NCI-H748 (cell line): ENCODE results near the gene CDK14.

Experiments used
- DNase-seq: peaks from one replicate; lab custom pipeline; 2025; ENCODE audit not compliant: unreplicated experiment; lab: John Stamatoyannopoulos, UW

CDK14 gene

DNA sequence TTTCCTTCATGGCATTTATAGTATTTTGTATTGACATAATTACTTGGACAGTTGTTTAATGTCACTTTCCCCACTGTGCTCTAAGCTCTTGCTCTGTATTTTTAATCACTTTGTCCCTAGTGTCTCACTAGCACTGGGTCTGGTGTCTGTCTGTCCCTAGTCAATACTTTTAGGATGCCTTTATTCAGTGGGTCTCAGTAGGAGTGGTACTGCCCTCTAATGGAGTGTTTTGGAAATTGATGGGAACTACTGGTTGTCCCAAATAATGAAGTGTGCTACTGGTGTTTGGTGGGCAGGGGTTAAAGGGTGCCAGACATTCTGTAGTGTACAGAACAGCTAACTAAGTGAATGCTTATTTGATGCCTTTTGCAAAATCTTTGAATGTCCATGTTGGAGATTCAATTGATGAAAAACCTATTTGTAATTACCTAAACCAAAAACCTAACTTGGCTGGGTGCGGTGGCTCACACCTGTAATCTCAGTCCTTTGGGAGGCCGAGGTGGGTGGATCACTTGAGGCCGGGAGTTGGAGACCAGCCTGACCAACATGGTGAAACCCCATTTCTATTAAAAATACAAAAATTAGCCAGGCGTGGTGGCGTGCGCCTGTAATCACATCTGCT, 33.3 kb downstream of the CDK14 start:
- DNase-seq, result peak; percentile 57

DNA sequence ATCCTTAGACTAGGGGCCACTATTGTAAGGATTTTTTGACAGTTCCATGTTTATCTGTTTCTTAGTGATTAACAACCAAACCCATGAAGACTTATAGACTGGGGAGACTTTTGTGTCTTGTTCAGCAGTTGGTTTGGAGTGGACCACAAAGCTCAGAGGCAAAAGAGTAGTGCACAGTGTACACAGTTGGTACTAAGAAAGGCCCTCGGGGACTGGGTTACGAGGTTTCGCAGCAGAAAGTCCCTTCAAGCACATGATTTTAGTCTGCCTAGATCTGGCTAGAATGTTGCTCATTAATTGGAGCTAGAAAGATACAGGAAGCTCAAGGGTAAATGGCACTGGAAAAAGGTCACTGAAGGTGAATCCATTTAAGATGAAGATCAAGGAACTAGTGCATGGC, 35.4 kb downstream of the CDK14 start:
- DNase-seq, result no peak

DNA sequence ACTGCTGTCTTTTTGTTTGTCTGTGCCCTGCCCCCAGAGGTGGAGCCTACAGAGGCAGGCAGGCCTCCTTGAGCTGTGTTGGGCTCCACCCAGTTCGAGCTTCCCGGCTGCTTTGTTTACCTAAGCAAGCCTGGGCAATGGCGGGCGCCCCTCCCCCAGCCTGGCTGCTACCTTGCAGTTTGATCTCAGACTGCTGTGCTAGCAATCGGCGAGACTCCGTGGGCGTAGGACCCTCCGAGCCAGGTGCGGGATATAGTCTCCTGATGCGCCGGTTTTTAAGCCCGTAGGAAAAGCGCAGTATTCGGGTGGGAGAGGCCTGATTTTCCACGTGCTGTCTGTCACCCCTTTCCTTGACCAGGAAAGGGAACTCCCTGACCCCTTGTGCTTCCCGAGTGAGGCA, 43.6 kb downstream of the CDK14 start:
- DNase-seq, result peak; percentile 83

- no peak for DNase-seq
These were observed 46.9 kb downstream of the CDK14 start for GRCh38 chr7:90642978-90643377.

GRCh38 chr7:90645784-90646183, 49.7 kb downstream of the CDK14 start:
- DNase-seq, result no peak

DNA sequence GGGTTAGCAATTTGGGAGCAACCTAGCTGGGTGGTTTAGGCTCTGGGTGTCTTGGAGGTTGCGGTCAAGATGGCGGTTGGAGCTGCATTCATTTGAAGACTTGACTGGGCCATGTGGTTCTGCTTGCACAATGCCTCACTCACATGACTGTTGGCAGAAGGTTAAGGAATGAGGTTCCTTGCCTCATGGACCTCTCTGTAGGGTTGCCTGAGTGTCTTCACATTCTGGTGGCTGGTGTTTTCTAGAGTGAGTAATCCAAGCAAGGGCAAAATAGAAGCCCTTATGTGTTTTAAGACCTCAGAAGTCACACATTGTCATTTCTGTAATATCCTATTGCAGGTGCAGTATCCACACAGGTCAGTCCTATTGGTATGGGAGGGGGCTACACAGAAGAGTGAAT, 52.0 kb downstream of the CDK14 start:
- DNase-seq, result no peak

DNA sequence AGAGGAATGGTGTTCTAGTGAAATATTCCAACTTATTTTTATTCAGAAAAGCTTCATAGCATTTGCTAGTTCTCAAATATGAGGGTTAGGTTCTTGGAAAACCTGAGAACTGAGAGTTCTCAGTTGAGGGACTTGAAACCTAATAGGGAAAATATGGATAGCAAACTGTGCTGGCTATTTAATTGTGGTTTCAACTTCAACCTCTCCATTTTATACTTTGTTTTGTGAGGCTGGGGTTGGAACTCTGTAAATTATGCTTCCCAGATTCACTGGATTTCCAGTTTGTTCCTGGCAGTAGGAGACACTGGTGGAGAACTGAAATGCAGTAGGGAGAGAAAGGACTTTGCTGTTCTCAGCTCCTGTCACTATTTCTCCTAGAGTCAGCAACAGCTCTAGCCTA, 52.7 kb downstream of the CDK14 start:
- DNase-seq, result no peak

- DNase-seq, result no peak
These were observed 58.8 kb downstream of the CDK14 start for GRCh38 chr7:90654718-90655427.

DNA sequence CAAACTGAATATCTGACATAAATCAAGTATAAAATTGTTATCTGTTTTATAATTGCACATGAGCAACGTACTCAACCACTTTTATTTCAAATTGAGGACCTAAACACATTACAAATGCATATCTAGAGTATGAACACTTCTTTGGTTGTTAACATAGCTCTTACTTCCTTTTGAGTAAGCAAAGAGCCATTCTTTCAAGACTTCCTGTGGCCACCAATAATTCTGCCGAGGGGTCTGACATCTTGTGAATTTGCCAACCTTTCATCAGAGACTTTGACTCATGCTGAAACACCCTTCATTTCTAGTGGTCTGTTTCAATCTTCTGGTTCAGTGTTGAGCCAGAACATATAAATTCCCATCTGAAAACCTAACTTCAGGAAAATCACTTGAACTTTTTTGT, 59.4 kb downstream of the CDK14 start:
- no peak for DNase-seq

DNA sequence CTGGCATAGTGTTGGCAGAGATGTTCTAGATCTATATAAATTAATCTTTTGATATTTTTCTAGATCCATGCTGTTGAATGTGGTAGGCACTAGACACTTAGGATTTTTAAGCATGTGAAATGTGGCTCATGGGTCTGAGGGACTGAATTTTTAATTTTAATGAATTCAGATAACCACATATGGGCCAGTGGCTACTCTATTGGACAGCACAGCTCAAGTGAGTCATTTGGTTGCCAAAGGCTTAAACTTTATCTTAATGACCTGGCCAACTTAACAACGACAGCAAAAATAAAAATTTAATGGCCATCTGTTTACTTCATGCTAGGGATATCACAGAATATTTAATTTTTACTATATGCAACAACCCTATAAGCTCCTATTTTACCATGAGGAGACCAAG, 61.4 kb downstream of the CDK14 start:
- no peak for DNase-seq

DNA sequence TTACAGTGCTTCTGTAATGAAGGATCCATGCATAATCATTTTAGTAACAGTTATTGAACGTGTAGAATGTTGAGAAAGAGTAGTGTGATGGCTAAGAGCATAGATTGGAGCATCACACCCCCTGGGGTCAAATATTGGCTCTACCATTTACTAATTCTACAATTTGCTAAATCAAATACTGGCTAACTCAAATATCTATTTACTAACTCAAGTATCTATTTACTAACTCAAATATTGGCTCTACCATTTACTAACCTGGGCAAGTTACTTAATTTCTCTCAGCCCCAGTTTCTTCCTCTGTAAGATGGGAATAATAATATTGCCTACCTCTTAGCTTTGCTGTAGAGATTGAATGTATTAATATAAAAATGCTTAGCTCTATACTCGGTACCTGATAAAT, 64.0 kb downstream of the CDK14 start:
- DNase-seq, result peak; percentile 81

- no peak for DNase-seq
These were observed 64.7 kb downstream of the CDK14 start for GRCh38 chr7:90660819-90661218.

- DNase-seq, result peak; percentile 7
These were observed 65.4 kb downstream of the CDK14 start for GRCh38 chr7:90661290-90662151.

DNA sequence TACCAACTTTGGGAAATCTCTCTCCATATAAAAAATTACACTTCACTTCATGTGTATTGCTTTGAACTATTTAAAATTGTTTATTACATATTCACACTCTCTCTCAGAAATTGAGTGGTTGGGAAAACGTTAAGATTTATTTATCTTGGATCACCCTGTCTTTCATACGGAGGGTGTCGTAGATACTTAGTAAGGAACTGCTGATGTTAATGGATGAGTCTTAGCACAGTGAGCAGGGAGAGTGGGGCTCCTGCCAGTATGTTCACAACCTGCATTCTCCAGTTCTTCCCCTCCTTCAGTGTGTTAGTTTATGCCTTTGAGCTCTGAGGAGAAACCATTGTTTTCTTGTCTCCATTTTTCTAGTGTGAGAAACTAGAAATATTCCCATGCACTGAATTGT, 67.1 kb downstream of the CDK14 start:
- DNase-seq, result no peak

DNA sequence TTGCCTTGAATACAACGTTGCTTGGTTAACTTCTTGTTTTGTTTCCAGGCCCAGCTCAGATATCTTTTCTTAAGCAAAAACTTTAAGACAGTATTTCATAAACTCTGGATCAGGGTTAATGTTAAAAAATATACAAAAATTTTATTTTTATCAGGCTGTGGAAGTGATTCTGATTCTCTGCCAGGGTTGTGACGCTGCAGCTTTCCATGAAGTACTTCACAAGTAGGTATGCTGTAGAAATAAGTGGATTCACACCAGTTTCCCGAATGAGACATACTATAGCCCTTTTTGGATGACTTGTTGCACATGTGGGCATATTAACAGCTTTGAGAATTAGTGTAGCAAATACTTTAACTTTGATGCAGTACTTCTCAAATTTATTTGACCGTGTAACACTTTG, 70.1 kb downstream of the CDK14 start:
- DNase-seq, result no peak

- peak; percentile 77 for DNase-seq
These were observed 72.9 kb downstream of the CDK14 start for GRCh38 chr7:90668992-90669391.

DNA sequence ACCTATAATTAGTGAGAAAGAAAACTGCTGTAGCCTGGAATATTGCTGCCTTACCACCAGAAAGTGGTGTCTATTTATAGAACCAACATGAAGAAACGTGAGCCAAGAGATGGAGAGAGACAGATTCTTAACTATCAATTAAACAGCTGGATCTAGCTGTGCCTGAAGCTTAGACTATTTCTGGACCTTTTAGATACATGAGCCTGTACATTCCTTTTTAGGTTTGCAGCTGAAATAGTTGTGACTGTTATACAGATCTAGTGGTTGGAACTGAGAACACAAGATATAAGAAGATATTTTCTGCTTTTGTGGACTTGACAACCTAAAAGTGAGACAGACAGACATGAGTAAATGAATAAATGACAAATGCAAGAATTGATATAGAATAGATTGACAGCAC, 73.4 kb downstream of the CDK14 start:
- no peak for DNase-seq

GRCh38 chr7:90671571-90671970, 75.5 kb downstream of the CDK14 start:
- no peak for DNase-seq

DNA sequence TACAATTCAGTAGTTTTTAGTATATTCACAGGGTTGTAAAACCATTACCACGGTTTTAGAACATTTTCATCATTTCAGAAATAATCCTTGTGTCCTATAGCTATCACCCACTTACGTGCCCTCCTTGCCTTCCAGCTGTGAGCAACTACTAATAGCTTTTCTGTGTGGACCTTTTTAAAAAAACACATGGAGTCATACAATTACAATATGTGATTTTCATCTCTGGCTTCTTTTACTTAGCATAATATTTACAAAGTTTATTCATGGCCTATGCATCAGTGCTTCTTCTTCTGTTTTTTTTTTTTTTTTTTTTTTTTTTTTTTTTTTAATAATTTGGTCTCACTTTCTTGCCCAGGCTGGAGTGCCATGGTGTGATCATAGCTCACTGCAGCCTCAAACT, 76.1 kb downstream of the CDK14 start:
- no peak for DNase-seq

GRCh38 chr7:90674625-90675024, 78.5 kb downstream of the CDK14 start:
- no peak for DNase-seq

- DNase-seq, result no peak
These were observed 79.9 kb downstream of the CDK14 start for GRCh38 chr7:90675982-90676381.
